Thymus (tissue), 14 donors: ENCODE measurements around the gene MAP7D1. TPM values are rescaled to one million over a fixed set of nuclear protein-coding genes. Genes with fewer than 3 reads are reported as not detected.
A peak's percentile ranks its signal among the peaks of the same experiment; 100 is the strongest.

Source experiments
- DNase-seq, 9 donors: peaks; one replicate each; pipeline ENCODE4 v3.0.0-alpha.2; 2013; ENCODE audit warnings: low spot score in 9 of 9, low read depth in 6 of 9, missing footprints in 1 of 9
- H3K27ac ChIP-seq, 2 donors: one replicate each; pipeline ENCODE4 v1.5.1; 2013; ENCODE audit warnings: control low read depth in 1 of 2, low read depth in 1 of 2, low read length in 1 of 2, mild to moderate bottlenecking in 1 of 2, moderate library complexity in 1 of 2
- H3K27me3 ChIP-seq, 2 donors: one replicate each; pipeline ENCODE4 v1.5.1; 2013; ENCODE audit warnings: low read length in 1 of 2; ENCODE audit not compliant: control insufficient read depth in 2 of 2, insufficient read depth in 1 of 2
- H3K36me3 ChIP-seq, 2 donors: one replicate each; pipeline ENCODE4 v1.5.1; 2013; ENCODE audit warnings: low read length in 1 of 2, mild to moderate bottlenecking in 1 of 2, moderate library complexity in 1 of 2; ENCODE audit not compliant: control insufficient read depth in 2 of 2, insufficient read depth in 2 of 2
- H3K4me1 ChIP-seq, 2 donors: one replicate each; pipeline ENCODE4 v1.5.1; 2013; ENCODE audit warnings: low read length in 2 of 2; ENCODE audit not compliant: control insufficient read depth in 2 of 2, insufficient read depth in 2 of 2
- H3K4me3 ChIP-seq, 2 donors: one replicate each; pipeline ENCODE4 v1.5.1; 2013; ENCODE audit warnings: low read length in 2 of 2, control low read depth in 1 of 2, mild to moderate bottlenecking in 1 of 2
- H3K9me3 ChIP-seq, 2 donors: one replicate each; pipeline ENCODE4 v1.5.1; 2013; ENCODE audit warnings: low read length in 1 of 2, mild to moderate bottlenecking in 1 of 2; ENCODE audit not compliant: control insufficient read depth in 2 of 2, insufficient read depth in 1 of 2
- WGBS: extraction: QIAGEN DNeasy Blood & Tissue Kit; methylation state at CpG from one replicate; pipeline ENCODE4 v1.1.7; 2013; 5-methylcytosine and 5-hydroxymethylcytosine counted together
- long read RNA-seq, 10 donors: transcript quantifications; one replicate each; lab custom pipeline, GENCODE V29; 2026
- polyA plus RNA-seq: library from polyadenylated mRNA; stranded (reverse); fragments of 200-250 nt; gene quantifications from one replicate; pipeline ENCODE4 v1.2.3, GENCODE V29; 2013
- total RNA-seq: library from RNA; stranded (reverse); fragments of 120-200 nt; gene quantifications from one replicate; pipeline ENCODE4 v1.2.4, GENCODE V29; 2013
- donor health status: healthy.

Gene MAP7D1
- 31.9 TPM for total RNA-seq
- 68.6 TPM for polyA plus RNA-seq
- long read RNA-seq, donor 1: 0 reads
- long read RNA-seq, donor 2, partial matches to known transcripts: 15 of 21 reads
- long read RNA-seq, donor 2, other reads (novel, unspliced or antisense): 0 of 21 reads
- long read RNA-seq, donor 3, partial matches to known transcripts: 15 of 18 reads
- long read RNA-seq, donor 3, other reads (novel, unspliced or antisense): 0 of 18 reads
- long read RNA-seq, donor 4, partial matches to known transcripts: 16 of 16 reads
- long read RNA-seq, donor 4, other reads (novel, unspliced or antisense): 0 of 16 reads
- long read RNA-seq, donor 5, partial matches to known transcripts: 12 of 15 reads
- long read RNA-seq, donor 5, other reads (novel, unspliced or antisense): 0 of 15 reads
- long read RNA-seq, donor 6, partial matches to known transcripts: 0 of 5 reads
- long read RNA-seq, donor 6, other reads (novel, unspliced or antisense): 0 of 5 reads
- long read RNA-seq, donor 7, partial matches to known transcripts: 31 of 32 reads
- long read RNA-seq, donor 7, other reads (novel, unspliced or antisense): 0 of 32 reads
- long read RNA-seq, donor 8: 0 reads
- long read RNA-seq, donor 9, partial matches to known transcripts: 0 of 1 reads
- long read RNA-seq, donor 9, other reads (novel, unspliced or antisense): 0 of 1 reads
- long read RNA-seq, donor 10, partial matches to known transcripts: 6 of 12 reads
- long read RNA-seq, donor 10, other reads (novel, unspliced or antisense): 0 of 12 reads

GRCh38 chr1:36155408-36156328 is at the start of gene MAP7D1:
TSS of gene MAP7D1 (plus strand) at chr1:36156160. CDS start at chr1:36156418, 258 bp downstream.
- H3K27ac ChIP-seq: peak within 1 kb of the TSS; percentile 92 to 95
- peaks cover 37 to 69% of the 10 kb centered on the region in 2 donors for H3K4me1 ChIP-seq
- peak within 1 kb of the TSS; percentile 92 to 99 for H3K4me3 ChIP-seq
- H3K27me3 ChIP-seq: no peaks in the 10 kb centered on the region
- peak in 5 of 9 donors; percentile 57 to 89 (median 81) for DNase-seq
- peaks cover 1% of the 10 kb centered on the region in 2 donors for H3K9me3 ChIP-seq
- WGBS: under 1% methylated on average over 88 of the region's 88 CpGs
- peaks cover 0 to 14% of the 10 kb centered on the region in 2 donors for H3K36me3 ChIP-seq

DNA sequence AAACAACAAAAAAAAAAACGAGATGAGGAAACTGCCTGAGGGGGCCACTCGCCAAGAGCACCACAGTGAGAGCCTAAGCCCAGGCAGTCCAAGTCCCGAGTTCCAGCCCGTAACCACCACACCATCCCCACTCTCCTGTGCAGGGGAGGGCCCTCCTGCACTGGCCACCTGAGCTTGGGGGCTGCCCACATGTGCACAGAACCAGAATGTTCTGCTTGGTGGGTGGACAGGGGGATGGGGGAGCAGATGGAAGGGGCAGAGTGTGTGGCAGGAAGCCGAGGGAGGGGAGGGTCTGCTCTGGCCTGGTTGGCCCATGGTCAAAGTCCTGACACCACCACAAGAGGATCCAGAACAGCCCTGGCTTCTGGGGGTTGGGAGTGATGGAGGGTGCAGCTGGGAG is 49.7 kb upstream of the MAP7D1 start:
- no peaks in the 10 kb centered on the region for H3K36me3 ChIP-seq

DNA sequence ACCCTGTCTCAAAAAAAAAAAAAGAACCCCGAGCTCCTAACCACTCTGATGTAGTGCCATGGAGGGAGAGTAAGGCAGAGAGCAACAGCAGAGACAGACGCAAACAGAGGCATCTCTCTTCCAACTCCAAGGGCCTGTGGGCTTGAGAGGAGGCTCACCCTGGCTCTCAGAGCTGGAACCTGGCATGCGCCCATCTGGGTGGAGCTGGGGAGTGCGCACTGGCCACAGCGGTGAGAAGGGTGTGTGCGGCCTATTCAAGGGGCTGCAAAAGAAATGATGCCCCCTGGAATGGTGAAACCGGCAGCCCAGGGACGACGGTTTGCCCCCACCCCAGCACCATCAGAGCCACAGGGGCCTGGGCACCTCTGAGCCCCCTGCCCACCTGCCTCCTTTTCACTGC is 48.6 kb upstream of the MAP7D1 start:
- no peak for DNase-seq
- Histone ChIP-seq H3K36me3 (no peaks in the 10 kb centered on the region), H3K4me1 (peaks cover 6 to 12% of the 10 kb centered on the region in 2 donors), H3K27me3 (no peaks in the 10 kb centered on the region), H3K4me3 (no peak overlapping the region), H3K27ac (no peak overlapping the region), H3K9me3 (no peaks in the 10 kb centered on the region)
- 97% methylated on average over 9 of the region's 9 CpGs for WGBS

More for the DNA sequence above, 49.7 kb upstream of the MAP7D1 start:
- H3K9me3 ChIP-seq: no peaks in the 10 kb centered on the region
- no peak overlapping the region for H3K27ac ChIP-seq
- WGBS: 55% methylated on average over 5 of the region's 5 CpGs
- DNase-seq: no peak
- H3K4me1 ChIP-seq: peaks cover 6 to 12% of the 10 kb centered on the region in 2 donors
- no peaks in the 10 kb centered on the region for H3K27me3 ChIP-seq
- no peak overlapping the region for H3K4me3 ChIP-seq

DNA sequence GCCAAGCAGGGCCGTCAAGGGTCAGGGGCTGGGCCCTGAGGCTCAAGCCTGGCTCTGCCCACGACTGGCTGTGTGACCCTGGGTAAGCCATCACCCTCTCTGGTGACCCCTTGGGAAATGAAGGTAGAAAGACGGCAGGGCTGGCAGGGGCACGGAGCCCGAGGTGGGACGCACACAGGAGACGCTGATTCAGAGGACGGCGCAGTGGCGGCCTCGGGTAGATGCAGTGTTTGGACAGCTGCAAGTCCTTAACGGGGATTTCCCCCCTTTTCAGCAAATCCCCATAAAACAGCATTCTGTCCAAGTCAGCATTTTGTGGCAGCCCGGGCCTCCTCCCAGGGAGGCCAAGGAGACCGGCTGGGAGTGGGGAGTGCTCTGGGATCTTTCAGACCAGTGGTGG is 47.6 kb upstream of the MAP7D1 start:
- Histone ChIP-seq H3K4me3 (no peak overlapping the region), H3K27ac (peak overlapping the region in 1 of 2 donors; percentile 26), H3K4me1 (peaks cover 6 to 12% of the 10 kb centered on the region in 2 donors), H3K9me3 (no peaks in the 10 kb centered on the region), H3K27me3 (no peaks in the 10 kb centered on the region), H3K36me3 (no peaks in the 10 kb centered on the region)
- 95% methylated on average over 14 of the region's 14 CpGs for WGBS
- DNase-seq: no peak

GRCh38 chr1:36109041-36109679 is 46.8 kb upstream of the MAP7D1 start:
- WGBS: 28% methylated on average over 11 of the region's 11 CpGs
- no peaks in the 10 kb centered on the region for H3K9me3 ChIP-seq
- H3K27ac ChIP-seq: peak overlapping the region; percentile 12 to 78
- no peak overlapping the region for H3K4me3 ChIP-seq
- no peaks in the 10 kb centered on the region for H3K27me3 ChIP-seq
- DNase-seq: peak in 3 of 9 donors; percentile 31 to 70 (median 55)
- no peaks in the 10 kb centered on the region for H3K36me3 ChIP-seq
- peaks cover 6 to 12% of the 10 kb centered on the region in 2 donors for H3K4me1 ChIP-seq

DNA sequence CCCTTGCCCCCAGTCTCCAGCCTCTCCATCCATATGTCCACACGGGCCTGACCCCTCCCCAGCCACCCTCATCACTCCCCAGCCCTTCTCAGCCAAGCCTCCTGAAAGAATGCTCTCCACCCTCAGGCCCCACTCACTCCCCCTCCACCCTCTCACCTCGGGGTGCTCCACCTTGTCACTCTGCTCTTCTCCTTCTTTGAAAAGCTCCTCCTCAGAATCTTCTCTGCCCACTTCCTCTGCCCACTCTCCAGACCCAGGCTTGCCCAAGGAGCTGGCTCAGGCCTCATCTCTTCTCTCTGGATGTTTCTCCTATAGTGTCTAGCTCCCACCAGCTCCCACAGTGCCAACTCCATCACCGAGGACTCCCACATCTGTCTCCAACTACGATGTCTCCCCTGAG is 44.8 kb upstream of the MAP7D1 start:
- no peaks in the 10 kb centered on the region for H3K36me3 ChIP-seq
- H3K4me3 ChIP-seq: no peak overlapping the region
- peaks cover 6 to 12% of the 10 kb centered on the region in 2 donors for H3K4me1 ChIP-seq
- no peak for DNase-seq
- no peaks in the 10 kb centered on the region for H3K9me3 ChIP-seq
- H3K27ac ChIP-seq: no peak overlapping the region
- 80% methylated on average over 4 of the region's 4 CpGs for WGBS
- H3K27me3 ChIP-seq: no peaks in the 10 kb centered on the region

DNA sequence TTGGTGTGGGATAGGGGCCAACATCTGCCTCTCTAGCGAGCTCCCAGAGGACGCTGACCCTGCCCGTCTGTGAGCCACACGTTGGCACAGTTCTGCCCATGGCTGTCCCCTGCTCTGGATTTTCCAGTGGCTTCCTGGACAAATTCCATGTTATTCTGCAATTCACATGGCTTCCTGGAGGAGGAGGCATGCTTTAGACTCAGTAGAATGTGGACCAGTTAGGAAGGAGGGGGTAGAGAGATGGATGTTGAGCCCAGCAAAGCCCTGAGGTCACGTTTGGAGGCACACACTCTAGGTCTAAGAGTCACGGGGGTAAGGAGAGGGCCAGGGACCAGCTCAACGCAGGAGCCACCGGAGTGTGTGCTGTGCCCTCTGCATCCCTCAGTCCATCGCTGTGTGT is 43.1 kb upstream of the MAP7D1 start:
- no peak for DNase-seq
- H3K27ac ChIP-seq: no peak overlapping the region
- H3K4me1 ChIP-seq: peaks cover 6 to 12% of the 10 kb centered on the region in 2 donors
- no peaks in the 10 kb centered on the region for H3K9me3 ChIP-seq
- H3K27me3 ChIP-seq: no peaks in the 10 kb centered on the region
- H3K36me3 ChIP-seq: no peaks in the 10 kb centered on the region
- 98% methylated on average over 9 of the region's 9 CpGs for WGBS
- no peak overlapping the region for H3K4me3 ChIP-seq

DNA sequence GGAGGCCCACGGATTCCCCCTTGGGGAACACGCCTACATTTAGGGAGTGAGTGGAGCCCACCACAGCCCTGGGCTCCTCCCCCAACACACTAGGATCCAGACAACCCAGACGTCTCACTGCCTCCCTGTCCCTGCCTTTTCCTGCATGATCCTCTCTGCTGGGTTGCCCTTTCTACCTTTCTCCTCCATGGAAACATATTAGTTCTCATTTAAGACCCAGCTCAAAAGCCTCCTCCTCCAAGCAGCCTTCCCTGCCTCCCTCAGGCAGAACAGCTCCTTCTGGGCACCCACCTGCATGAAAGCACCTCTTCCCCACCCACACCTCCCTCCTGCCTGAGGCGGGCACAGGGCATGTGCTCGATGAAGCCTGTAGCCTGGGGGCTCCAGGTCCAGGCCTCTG is 41.6 kb upstream of the MAP7D1 start:
- Histone ChIP-seq H3K36me3 (no peaks in the 10 kb centered on the region), H3K27ac (no peak overlapping the region), H3K4me3 (no peak overlapping the region), H3K9me3 (no peaks in the 10 kb centered on the region), H3K27me3 (no peaks in the 10 kb centered on the region), H3K4me1 (peaks cover 0 to 3% of the 10 kb centered on the region in 2 donors)
- WGBS: 88% methylated on average over 5 of the region's 5 CpGs
- no peak for DNase-seq
